ENCODE measurements around the gene CNTNAP2. TPM values are rescaled to one million over a fixed set of nuclear protein-coding genes. Genes with fewer than 3 reads are reported as not detected.

CNTNAP2 gene
- total and polyA plus RNA-seq, 8 donors: 0.09 to 1.1 (median 0.38) TPM

DNA sequence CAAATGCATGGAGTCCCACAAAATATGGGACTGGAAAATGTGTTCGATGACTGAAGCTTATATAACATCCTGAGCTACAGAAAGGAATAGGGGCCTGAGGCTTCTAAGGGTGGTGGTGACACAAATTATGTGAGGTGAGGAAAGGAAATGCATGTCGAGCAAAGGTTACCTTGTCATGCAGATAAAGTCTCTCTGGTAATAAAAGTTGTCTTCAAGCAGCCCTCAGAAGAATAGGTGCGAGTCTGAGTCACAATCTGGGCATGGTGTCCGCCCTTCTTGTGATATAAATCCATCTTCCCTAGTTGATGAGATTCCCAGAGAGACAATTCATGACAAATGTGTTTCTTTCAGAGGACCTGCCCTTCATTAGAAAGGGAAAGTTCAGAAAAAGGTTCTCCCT is 1488.7 kb downstream of the CNTNAP2 start:
- WGBS, 2 donors: 53 to 55% methylated on average over 4 of the region's 4 CpGs
- FAIRE-seq (no peak), DNase-seq (no peak), ATAC-seq (no peak)
- TF ChIP-seq, protein P1, sequence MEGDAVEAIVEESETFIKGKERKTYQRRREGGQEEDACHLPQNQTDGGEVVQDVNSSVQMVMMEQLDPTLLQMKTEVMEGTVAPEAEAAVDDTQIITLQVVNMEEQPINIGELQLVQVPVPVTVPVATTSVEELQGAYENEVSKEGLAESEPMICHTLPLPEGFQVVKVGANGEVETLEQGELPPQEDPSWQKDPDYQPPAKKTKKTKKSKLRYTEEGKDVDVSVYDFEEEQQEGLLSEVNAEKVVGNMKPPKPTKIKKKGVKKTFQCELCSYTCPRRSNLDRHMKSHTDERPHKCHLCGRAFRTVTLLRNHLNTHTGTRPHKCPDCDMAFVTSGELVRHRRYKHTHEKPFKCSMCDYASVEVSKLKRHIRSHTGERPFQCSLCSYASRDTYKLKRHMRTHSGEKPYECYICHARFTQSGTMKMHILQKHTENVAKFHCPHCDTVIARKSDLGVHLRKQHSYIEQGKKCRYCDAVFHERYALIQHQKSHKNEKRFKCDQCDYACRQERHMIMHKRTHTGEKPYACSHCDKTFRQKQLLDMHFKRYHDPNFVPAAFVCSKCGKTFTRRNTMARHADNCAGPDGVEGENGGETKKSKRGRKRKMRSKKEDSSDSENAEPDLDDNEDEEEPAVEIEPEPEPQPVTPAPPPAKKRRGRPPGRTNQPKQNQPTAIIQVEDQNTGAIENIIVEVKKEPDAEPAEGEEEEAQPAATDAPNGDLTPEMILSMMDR (IDR thresholded peaks at IDR 0.05): no peak
- intact Hi-C loops (cut with DNase I): no loop called here
- no peaks in the 10 kb centered on the region for H3K27me3 ChIP-seq
- H3K9me3 ChIP-seq: no peaks in the 10 kb centered on the region
- no peaks in the 10 kb centered on the region for H3K4me1 ChIP-seq
- H3K27ac ChIP-seq: no peak overlapping the region
- H3K4me3 ChIP-seq: no peak overlapping the region
- H3K36me3 ChIP-seq: no peaks in the 10 kb centered on the region

- 35 to 38% methylated on average over 5 of the region's 5 CpGs for WGBS, 2 donors
- intact Hi-C loops (cut with DNase I): no loop called here
- H3K9me3 ChIP-seq: no peaks in the 10 kb centered on the region
- H3K4me3 ChIP-seq: no peak overlapping the region
- no peaks in the 10 kb centered on the region for H3K27me3 ChIP-seq
- no peak for ATAC-seq
- TF ChIP-seq, protein P1 (IDR thresholded peaks at IDR 0.05): no peak
- no peak overlapping the region for H3K27ac ChIP-seq
- no peaks in the 10 kb centered on the region for H3K4me1 ChIP-seq
- FAIRE-seq: no peak
- H3K36me3 ChIP-seq: no peaks in the 10 kb centered on the region
- no peak for DNase-seq
Measured at GRCh38 chr7:147607157-147607800, 1490.7 kb downstream of the CNTNAP2 start.

- DNase-seq (no peak), FAIRE-seq (no peak), ATAC-seq (no peak)
- no peaks in the 10 kb centered on the region for H3K9me3 ChIP-seq
- no peaks in the 10 kb centered on the region for H3K4me1 ChIP-seq
- no peaks in the 10 kb centered on the region for H3K36me3 ChIP-seq
- no peak overlapping the region for H3K4me3 ChIP-seq
- intact Hi-C loops (cut with DNase I): no loop called here
- H3K27ac ChIP-seq: no peak overlapping the region
- TF ChIP-seq, protein P1 (IDR thresholded peaks at IDR 0.05): no peak
- 89 to 97% methylated on average over 1 of the region's 1 CpG for WGBS, 2 donors
- no peaks in the 10 kb centered on the region for H3K27me3 ChIP-seq
Measured at GRCh38 chr7:147611431-147611830, 1494.8 kb downstream of the CNTNAP2 start.

- no peak for DNase-seq
- Histone ChIP-seq H3K27ac (no peak overlapping the region), H3K9me3 (no peaks in the 10 kb centered on the region), H3K36me3 (no peaks in the 10 kb centered on the region), H3K27me3 (no peaks in the 10 kb centered on the region), H3K4me1 (no peaks in the 10 kb centered on the region), H3K4me3 (no peak overlapping the region)
- 44 to 47% methylated on average over 3 of the region's 3 CpGs for whole genome bisulfite sequencing, 2 donors
- intact Hi-C loops (cut with DNase I): no loop called here
- FAIRE-seq: no peak
- ATAC-seq: no peak
- TF ChIP-seq, protein P1 (IDR thresholded peaks at IDR 0.05): no peak
Measured at GRCh38 chr7:147635288-147635687, 1518.7 kb downstream of the CNTNAP2 start.

DNA sequence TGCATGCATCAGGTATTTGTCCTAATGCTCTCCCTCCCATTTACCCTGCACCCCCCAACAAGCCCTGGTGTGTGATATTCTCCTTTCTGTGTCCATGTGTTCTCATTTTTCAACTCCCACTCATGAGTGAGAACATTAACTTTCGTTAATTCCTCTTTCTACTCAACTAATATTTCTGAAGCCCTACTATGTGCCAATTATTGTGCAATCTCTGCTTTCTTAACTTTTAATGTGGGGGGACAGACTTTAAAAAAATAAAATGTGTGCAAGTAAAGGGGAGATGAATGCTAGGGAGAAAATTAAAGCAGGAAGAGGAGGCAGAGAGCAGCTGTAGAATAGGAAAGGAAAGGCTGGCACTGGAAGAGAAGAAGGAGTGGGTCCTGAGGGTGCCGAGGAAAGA is 1520.0 kb downstream of the CNTNAP2 start:
- intact Hi-C loops (cut with DNase I): no loop called here
- Histone ChIP-seq H3K4me1 (no peaks in the 10 kb centered on the region), H3K9me3 (no peaks in the 10 kb centered on the region), H3K4me3 (no peak overlapping the region), H3K27me3 (no peaks in the 10 kb centered on the region), H3K36me3 (no peaks in the 10 kb centered on the region), H3K27ac (no peak overlapping the region)
- TF ChIP-seq, protein P1 (IDR thresholded peaks at IDR 0.05): no peak
- no peak for FAIRE-seq
- WGBS, 2 donors: 57 to 58% methylated on average over 2 of the region's 2 CpGs
- ATAC-seq: no peak
- no peak for DNase-seq
